WTC11 (cell line): ENCODE results near the gene SPDL1.

Source experiments
- ATF2 ChIP-seq: sonication (generic); formaldehyde crosslinking; IDR thresholded peaks from 2 replicates; pipeline ENCODE4 v1.8.1; 2022; ENCODE audit warnings: low read depth, missing genetic modification reagents, borderline replicate concordance
- CREB1 ChIP-seq: sonication (generic); formaldehyde crosslinking; IDR thresholded peaks from 2 replicates; pipeline ENCODE4 v1.8.0; 2023; ENCODE audit warnings: mild to moderate bottlenecking, missing genetic modification reagents
- CTCF ChIP-seq: fragments of 200-600 bp; IDR thresholded peaks from 2 replicates; pipeline ENCODE4 v1.8.0; 2022; ENCODE audit warnings: antibody characterized with exemption
- HMGXB4 ChIP-seq: sonication (generic); formaldehyde crosslinking; IDR thresholded peaks from 2 replicates; pipeline ENCODE4 v1.8.1; 2023; ENCODE audit warnings: mild to moderate bottlenecking, moderate library complexity, missing genetic modification reagents
- NFE2L1 ChIP-seq: sonication (generic); formaldehyde crosslinking; IDR thresholded peaks from 2 replicates; pipeline ENCODE4 v1.8.1; 2023; ENCODE audit warnings: missing genetic modification reagents
- NR2C2 ChIP-seq: sonication (generic); formaldehyde crosslinking; IDR thresholded peaks from 2 replicates; pipeline ENCODE4 v1.8.0; 2022; ENCODE audit warnings: mild to moderate bottlenecking, missing genetic modification reagents
- TEAD4 ChIP-seq: sonication (generic); formaldehyde crosslinking; IDR thresholded peaks from 2 replicates; pipeline ENCODE4 v1.8.0; 2022; ENCODE audit warnings: mild to moderate bottlenecking, missing genetic modification reagents
- USF1 ChIP-seq: sonication (generic); formaldehyde crosslinking; IDR thresholded peaks from 2 replicates; pipeline ENCODE4 v1.8.0; 2022; ENCODE audit warnings: mild to moderate bottlenecking, missing genetic modification reagents
- ZBTB21 ChIP-seq: sonication (generic); formaldehyde crosslinking; IDR thresholded peaks from 2 replicates; pipeline ENCODE4 v1.8.1; 2023; ENCODE audit warnings: mild to moderate bottlenecking, missing genetic modification reagents, borderline replicate concordance
- ZBTB43 ChIP-seq: sonication (generic); formaldehyde crosslinking; IDR thresholded peaks from 2 replicates; pipeline ENCODE4 v1.8.1; 2023; ENCODE audit warnings: mild to moderate bottlenecking, missing genetic modification reagents
- ZNF138 ChIP-seq: sonication (generic); formaldehyde crosslinking; conservative IDR thresholded peaks from 2 replicates; pipeline ENCODE4 v1.8.1; 2022; ENCODE audit warnings: mild to moderate bottlenecking, moderate library complexity, missing genetic modification reagents
- ZNF671 ChIP-seq: fragments of 250-450 bp; sonication (Bioruptor Pico); IDR thresholded peaks from 2 replicates; pipeline ENCODE4 v1.8.0; 2021; ENCODE audit warnings: mild to moderate bottlenecking

- TF ChIP-seq CTCF (no peak), NR2C2 (CRISPR knock-in tag) (no peak), ATF2 (no peak), CREB1 (CRISPR knock-in tag) (no peak), USF1 (CRISPR knock-in tag) (no peak), NFE2L1 (CRISPR knock-in tag) (no peak), TEAD4 (no peak), ZBTB43 (CRISPR knock-in tag) (no peak), ZNF138 (no peak), HMGXB4 (CRISPR knock-in tag) (no peak), ZBTB21 (CRISPR knock-in tag) (no peak), ZNF671 (no peak)
Measured at GRCh38 chr5:169561893-169562292, 21.7 kb upstream of the SPDL1 start.
